WI38 (cell line): ENCODE data around the gene RPL29.

ENCODE experiments used
- H3K4me3 ChIP-seq: 2 replicates; pipeline ENCODE4 v1.5.1; 2011; ENCODE audit warnings: low read depth, mild to moderate bottlenecking, control low read depth, low read length
- CTCF ChIP-seq: IDR thresholded peaks from 2 replicates; pipeline ENCODE4 v1.5.1; 2012; ENCODE audit warnings: low read depth, mild to moderate bottlenecking, control low read depth, low read length

Gene RPL29

GRCh38 chr3:52025453-52025852 is 29.8 kb upstream of the RPL29 start:
- H3K4me3 ChIP-seq, result no peak overlapping the region
- no peak for TF ChIP-seq CTCF

GRCh38 chr3:52024765-52025452 is 29.2 kb upstream of the RPL29 start:
- no peak for TF ChIP-seq CTCF
- H3K4me3 ChIP-seq, result no peak overlapping the region

GRCh38 chr3:52023860-52024764 is 28.4 kb upstream of the RPL29 start:
- TF ChIP-seq CTCF, result no peak
- no peak overlapping the region for H3K4me3 ChIP-seq

GRCh38 chr3:52023101-52023770 is 27.5 kb upstream of the RPL29 start:
- no peak overlapping the region for H3K4me3 ChIP-seq
- no peak for TF ChIP-seq CTCF

GRCh38 chr3:52022323-52023100 is 26.8 kb upstream of the RPL29 start:
- TF ChIP-seq CTCF, result no peak
- H3K4me3 ChIP-seq, result no peak overlapping the region

- no peak for TF ChIP-seq CTCF
- H3K4me3 ChIP-seq, result no peak overlapping the region
These were observed 26.0 kb upstream of the RPL29 start for GRCh38 chr3:52021489-52022268.
